Mesothelial cell of epicardium (in vitro differentiated cells): ENCODE measurements around the gene NR1I2. TPM values are rescaled to one million over a fixed set of nuclear protein-coding genes. Genes with fewer than 3 reads are reported as not detected.

ENCODE experiments used
- DNase-seq, 2 experiments: peaks; one replicate each; pipeline ENCODE4 v3.0.0; 2021; ENCODE audit warnings: low spot score in 2 of 2; ENCODE audit not compliant: unreplicated experiment in 2 of 2
- H3K27ac Mint-ChIP-seq: 2 replicates; pipeline ENCODE4 v1.8.0; 2021; ENCODE audit warnings: mixed read lengths
- H3K27me3 Mint-ChIP-seq: 2 replicates; pipeline ENCODE4 v1.8.0; 2021; ENCODE audit warnings: low read depth, mixed read lengths
- H3K36me3 Mint-ChIP-seq: 2 replicates; pipeline ENCODE4 v1.8.0; 2021; ENCODE audit warnings: mixed read lengths
- H3K4me1 Mint-ChIP-seq: 2 replicates; pipeline ENCODE4 v1.8.0; 2021; ENCODE audit warnings: mixed read lengths
- H3K4me3 Mint-ChIP-seq: 2 replicates; pipeline ENCODE4 v1.8.0; 2021; ENCODE audit warnings: mild to moderate bottlenecking, moderate library complexity, mixed read lengths
- H3K9me3 Mint-ChIP-seq: 2 replicates; pipeline ENCODE4 v1.8.0; 2021; ENCODE audit warnings: mixed read lengths
- CTCF ChIP-seq: fragments of 200-600 bp; sonication (generic); IDR thresholded peaks from one replicate; pipeline ENCODE4 v1.5.0; 2021; ENCODE audit warnings: antibody characterized with exemption; ENCODE audit not compliant: unreplicated experiment
- total RNA-seq: library from RNA; stranded (reverse); gene quantifications from 3 replicates; pipeline ENCODE4 v1.2.1, GENCODE V29; 2021

NR1I2 gene
- total RNA-seq, 1 donor from 2014 or later: 0.07 TPM

- Mint-ChIP-seq H3K27ac (no peak overlapping the region), H3K36me3 (peaks cover 4% of the 10 kb centered on the region), H3K4me1 (peaks cover 22% of the 10 kb centered on the region), H3K4me3 (no peak overlapping the region), H3K9me3 (no peaks in the 10 kb centered on the region), H3K27me3 (no peaks in the 10 kb centered on the region)
- TF ChIP-seq CTCF: no peak
- no peak for DNase-seq
Measured at GRCh38 chr3:119831022-119831421, 49.1 kb downstream of the NR1I2 start.

GRCh38 chr3:119831941-119832371 is 50.1 kb downstream of the NR1I2 start:
- H3K36me3 Mint-ChIP-seq: peaks cover 5% of the 10 kb centered on the region
- H3K9me3 Mint-ChIP-seq: no peaks in the 10 kb centered on the region
- no peak overlapping the region for H3K4me3 Mint-ChIP-seq
- no peak for DNase-seq
- no peaks in the 10 kb centered on the region for H3K27me3 Mint-ChIP-seq
- H3K4me1 Mint-ChIP-seq: peaks cover 24% of the 10 kb centered on the region
- no peak overlapping the region for H3K27ac Mint-ChIP-seq
- TF ChIP-seq CTCF: no peak

GRCh38 chr3:119834754-119835370 is 53.0 kb downstream of the NR1I2 start:
- Mint-ChIP-seq H3K27me3 (no peaks in the 10 kb centered on the region), H3K4me1 (peaks cover 24% of the 10 kb centered on the region), H3K9me3 (no peaks in the 10 kb centered on the region), H3K36me3 (peaks cover 13% of the 10 kb centered on the region), H3K27ac (no peak overlapping the region), H3K4me3 (no peak overlapping the region)
- TF ChIP-seq CTCF: no peak
- DNase-seq: no peak

GRCh38 chr3:119835556-119835955 is 53.7 kb downstream of the NR1I2 start:
- Mint-ChIP-seq H3K36me3 (peaks cover 13% of the 10 kb centered on the region), H3K27me3 (no peaks in the 10 kb centered on the region), H3K27ac (no peak overlapping the region), H3K9me3 (no peaks in the 10 kb centered on the region), H3K4me3 (no peak overlapping the region), H3K4me1 (peaks cover 27% of the 10 kb centered on the region)
- no peak for DNase-seq
- TF ChIP-seq CTCF: no peak

- H3K4me3 Mint-ChIP-seq: no peak overlapping the region
- H3K36me3 Mint-ChIP-seq: peaks cover 48% of the 10 kb centered on the region
- peak overlapping the region; percentile 66 for H3K27ac Mint-ChIP-seq
- H3K9me3 Mint-ChIP-seq: peaks cover 29% of the 10 kb centered on the region
- H3K27me3 Mint-ChIP-seq: no peaks in the 10 kb centered on the region
- TF ChIP-seq CTCF: no peak
- DNase-seq: no peak
- peaks cover 17% of the 10 kb centered on the region for H3K4me1 Mint-ChIP-seq
Measured at GRCh38 chr3:119841808-119842471, 60.0 kb downstream of the NR1I2 start.
